PC-3 (cell line): Measurements from ENCODE around the gene CTNNA3.

Experiments
- CTCF ChIP-seq: fragments of 300-600 bp; sonication (generic); conservative IDR thresholded peaks from 2 replicates; pipeline ENCODE4 v1.5.1; 2017; ENCODE audit warnings: antibody characterized with exemption, low read depth, mild to moderate bottlenecking, low read length
- EZH2 ChIP-seq: fragments of 300-600 bp; sonication (generic); IDR thresholded peaks from one replicate; pipeline ENCODE4 v1.6.1; 2017; ENCODE audit warnings: antibody characterized with exemption, mild to moderate bottlenecking, low read length; ENCODE audit not compliant: unreplicated experiment

GRCh38 chr10:66239062-66239461 is 1456.9 kb downstream of the CTNNA3 start:
- TF ChIP-seq EZH2 (no peak), CTCF (no peak)
